Fibroblast of lung (primary cell): ENCODE measurements around the gene MKRN3. TPM values are rescaled to one million over a fixed set of nuclear protein-coding genes. Genes with fewer than 3 reads are reported as not detected.

ENCODE experiments used
- DNase-seq, 2 donors: peaks; one replicate each; pipeline versions ENCODE4 v3.0.0 to v3.0.0-alpha.2; 2010; ENCODE audit warnings: low read depth in 2 of 2
- H2AFZ ChIP-seq: 2 replicates; pipeline ENCODE4 v1.5.1; 2012; ENCODE audit warnings: low read length, control low read depth, inconsistent platforms
- H3K27ac ChIP-seq: 2 replicates; pipeline ENCODE4 v1.5.1; 2011; ENCODE audit warnings: low read length, control low read depth; ENCODE audit not compliant: insufficient read depth
- H3K27me3 ChIP-seq: 2 replicates; pipeline ENCODE4 v1.5.1; 2011; ENCODE audit warnings: mild to moderate bottlenecking, low read length; ENCODE audit not compliant: control insufficient read depth, insufficient read depth
- H3K36me3 ChIP-seq: 2 replicates; pipeline ENCODE4 v1.5.1; 2011; ENCODE audit warnings: low read length; ENCODE audit not compliant: control insufficient read depth, insufficient read depth
- H3K4me1 ChIP-seq: 2 replicates; pipeline ENCODE4 v1.5.1; 2011; ENCODE audit warnings: low read length; ENCODE audit not compliant: control insufficient read depth, insufficient read depth; ENCODE audit errors: extremely low read depth
- H3K4me2 ChIP-seq: 2 replicates; pipeline ENCODE4 v1.5.1; 2011; ENCODE audit warnings: low read length, control low read depth; ENCODE audit not compliant: insufficient read depth; ENCODE audit errors: extremely low read depth
- H3K4me3 ChIP-seq, 4 experiments: fragments of 200-600 bp in 1 of 4; sonication (generic) in 1 of 4; replicated peaks in 1 of 4; 2 replicates each; pipeline ENCODE4 v1.5.1; 2011 to 2016; ENCODE audit warnings: low read length in 4 of 4, low read depth in 3 of 4, mild to moderate bottlenecking in 3 of 4, control low read depth in 2 of 4, inconsistent platforms in 1 of 4, mixed read lengths in 1 of 4; ENCODE audit not compliant: insufficient read depth in 1 of 4; ENCODE audit errors: control extremely low read depth in 1 of 4
- H3K79me2 ChIP-seq: 2 replicates; pipeline ENCODE4 v1.5.1; 2012; ENCODE audit warnings: mild to moderate bottlenecking, low read length, inconsistent platforms; ENCODE audit not compliant: control insufficient read depth, insufficient read depth
- H3K9ac ChIP-seq: 2 replicates; pipeline ENCODE4 v1.5.1; 2011; ENCODE audit warnings: mild to moderate bottlenecking, low read length, control low read depth; ENCODE audit not compliant: insufficient read depth
- H3K9me3 ChIP-seq: 2 replicates; pipeline ENCODE4 v1.5.1; 2012; ENCODE audit warnings: low read depth, low read length; ENCODE audit not compliant: control insufficient read depth, insufficient read depth
- H4K20me1 ChIP-seq: 2 replicates; pipeline ENCODE4 v1.5.1; 2011; ENCODE audit warnings: low read length; ENCODE audit not compliant: control insufficient read depth, insufficient read depth; ENCODE audit errors: extremely low read depth
- EZH2 ChIP-seq: IDR thresholded peaks from 2 replicates; pipeline ENCODE4 v1.5.1; 2012; ENCODE audit warnings: low read length, control low read depth, mild to moderate bottlenecking; ENCODE audit errors: missing control alignments
- polyA plus RNA-seq, 2 donors: library from polyadenylated mRNA; depleted of rRNA in 1 of 2; stranded (reverse) in 1 of 2; unstranded in 1 of 2; fragments of >200 nt; gene quantifications; 2 replicates each; pipeline ENCODE4 v1.2.1, GENCODE V29; 2011 to 2012; ENCODE audit warnings: missing spikeins in 1 of 2
- total RNA-seq: library from RNA; depleted of rRNA; stranded (reverse); fragments of >200 nt; gene quantifications from 2 replicates; pipeline ENCODE4 v1.2.1, GENCODE V29; 2014
- TF ChIP-seq, protein P1 (sequence below), 2 donors: IDR thresholded peaks in 1 of 2; conservative IDR thresholded peaks in 1 of 2; 1 replicate in 1 of 2; 2 replicates in 1 of 2; pipeline ENCODE4 v1.5.1; 2011 to 2012; ENCODE audit warnings: low read length in 2 of 2, control low read depth in 1 of 2, inconsistent platforms in 1 of 2, low read depth in 1 of 2, mild to moderate bottlenecking in 1 of 2

The MKRN3 gene
- total and polyA plus RNA-seq, 2 donors (not counting 1 experiment from before 2014, with no cell fraction given): under 0.01 to 0.14 TPM

DNA sequence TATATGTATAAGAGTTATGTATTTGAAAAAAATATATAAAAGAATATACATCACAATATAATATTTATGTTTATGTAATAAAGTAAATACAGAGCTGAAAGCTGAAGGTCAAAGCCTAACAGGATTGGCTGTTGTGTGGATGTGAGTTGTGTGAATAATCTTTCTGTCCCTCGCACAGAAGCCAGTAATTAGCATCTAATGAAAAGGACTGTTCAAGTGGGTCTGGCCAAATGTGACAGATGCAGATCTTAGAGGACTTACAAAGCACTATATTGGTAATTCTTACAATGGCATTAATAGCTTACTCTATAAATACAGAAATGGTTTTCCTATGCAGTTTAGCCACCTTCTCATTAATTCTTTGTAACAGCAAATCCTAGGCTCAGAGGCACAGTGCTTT lies 2.4 kb downstream of the MKRN3 start:
- H3K9me3 ChIP-seq: no peaks in the 10 kb centered on the region
- TF ChIP-seq, protein P1, sequence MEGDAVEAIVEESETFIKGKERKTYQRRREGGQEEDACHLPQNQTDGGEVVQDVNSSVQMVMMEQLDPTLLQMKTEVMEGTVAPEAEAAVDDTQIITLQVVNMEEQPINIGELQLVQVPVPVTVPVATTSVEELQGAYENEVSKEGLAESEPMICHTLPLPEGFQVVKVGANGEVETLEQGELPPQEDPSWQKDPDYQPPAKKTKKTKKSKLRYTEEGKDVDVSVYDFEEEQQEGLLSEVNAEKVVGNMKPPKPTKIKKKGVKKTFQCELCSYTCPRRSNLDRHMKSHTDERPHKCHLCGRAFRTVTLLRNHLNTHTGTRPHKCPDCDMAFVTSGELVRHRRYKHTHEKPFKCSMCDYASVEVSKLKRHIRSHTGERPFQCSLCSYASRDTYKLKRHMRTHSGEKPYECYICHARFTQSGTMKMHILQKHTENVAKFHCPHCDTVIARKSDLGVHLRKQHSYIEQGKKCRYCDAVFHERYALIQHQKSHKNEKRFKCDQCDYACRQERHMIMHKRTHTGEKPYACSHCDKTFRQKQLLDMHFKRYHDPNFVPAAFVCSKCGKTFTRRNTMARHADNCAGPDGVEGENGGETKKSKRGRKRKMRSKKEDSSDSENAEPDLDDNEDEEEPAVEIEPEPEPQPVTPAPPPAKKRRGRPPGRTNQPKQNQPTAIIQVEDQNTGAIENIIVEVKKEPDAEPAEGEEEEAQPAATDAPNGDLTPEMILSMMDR (conservative IDR thresholded peaks at IDR 0.05 in 1 of 2, IDR thresholded peaks at IDR 0.05 in 1 of 2; ENCODE audit: low read depth in 1 of 2, low read length in 2 of 2): no peak
- no peak for TF ChIP-seq EZH2
- no peaks in the 10 kb centered on the region for H3K27me3 ChIP-seq
- no peak for DNase-seq
- H3K4me3 ChIP-seq: no peak overlapping the region
- H3K27ac ChIP-seq: no peak overlapping the region
- H3K4me2 ChIP-seq: no peak overlapping the region
- no peak overlapping the region for H2AFZ ChIP-seq
- H3K9ac ChIP-seq: no peak overlapping the region
- no peaks in the 10 kb centered on the region for H3K36me3 ChIP-seq
- no peaks in the 10 kb centered on the region for H4K20me1 ChIP-seq
- H3K4me1 ChIP-seq: no peaks in the 10 kb centered on the region
- no peaks in the 10 kb centered on the region for H3K79me2 ChIP-seq

DNA sequence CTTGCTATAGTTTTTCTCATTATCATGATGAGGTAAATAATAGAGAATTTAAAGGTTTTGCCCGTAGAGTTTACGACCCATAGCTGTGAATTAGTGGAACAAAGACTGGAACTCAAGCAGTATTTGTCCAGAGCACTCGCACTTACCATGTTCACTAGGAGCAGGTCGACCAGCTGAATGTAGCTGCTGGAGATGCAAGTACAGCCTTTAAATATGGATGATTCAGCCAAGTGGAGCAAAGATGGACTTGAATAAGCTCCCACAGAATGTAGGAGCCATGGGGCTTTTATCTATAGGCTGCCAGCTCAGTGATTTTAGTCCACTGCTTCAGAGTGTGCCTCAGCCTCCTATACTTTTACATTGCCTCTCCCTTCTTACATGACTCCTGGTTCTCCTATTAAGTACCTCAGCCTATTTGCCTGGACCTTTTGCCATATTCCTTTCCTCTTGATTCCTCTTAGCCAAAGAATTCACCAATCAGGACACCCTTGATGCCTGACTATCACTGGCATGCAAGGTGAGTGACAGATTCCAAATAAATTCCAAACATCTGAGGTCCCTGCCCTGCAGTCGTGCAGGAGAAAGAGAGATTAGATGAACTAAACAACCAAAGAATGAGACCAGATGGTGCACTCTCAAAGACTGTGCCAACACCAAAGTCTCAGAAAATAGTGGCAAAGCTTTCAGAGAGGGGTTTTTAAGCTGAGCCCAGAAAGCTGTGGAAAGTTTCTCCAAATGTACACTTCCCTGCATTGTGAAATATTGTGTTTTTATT lies 3.9 kb downstream of the MKRN3 start:
- no peaks in the 10 kb centered on the region for H4K20me1 ChIP-seq

DNA sequence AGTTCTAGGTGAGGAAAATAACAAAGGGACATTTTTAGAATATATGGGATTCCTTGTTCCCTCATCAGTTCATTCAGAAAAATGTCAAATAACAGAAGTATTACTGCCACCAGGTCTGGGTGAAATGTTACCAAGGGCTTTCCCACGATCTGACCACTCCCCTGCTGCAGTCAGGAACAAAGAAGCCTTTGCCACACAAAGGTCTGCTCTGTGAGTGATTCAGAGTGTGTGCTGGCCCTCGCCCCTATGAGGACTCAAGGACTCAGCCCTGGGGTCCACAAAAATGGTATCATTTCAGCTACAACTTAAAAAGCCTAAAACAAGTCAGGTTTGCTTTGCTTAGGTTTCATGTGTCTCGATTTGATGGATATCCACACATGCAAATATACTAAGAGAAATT lies 5.0 kb downstream of the MKRN3 start:
- no peaks in the 10 kb centered on the region for H3K36me3 ChIP-seq
- no peaks in the 10 kb centered on the region for H3K27me3 ChIP-seq
- TF ChIP-seq, protein P1 (conservative IDR thresholded peaks at IDR 0.05 in 1 of 2, IDR thresholded peaks at IDR 0.05 in 1 of 2; ENCODE audit: low read depth in 1 of 2, low read length in 2 of 2): no peak
- TF ChIP-seq EZH2: no peak
- H4K20me1 ChIP-seq: no peaks in the 10 kb centered on the region
- H3K9ac ChIP-seq: no peak overlapping the region
- H3K27ac ChIP-seq: no peak overlapping the region
- no peaks in the 10 kb centered on the region for H3K4me1 ChIP-seq
- no peak overlapping the region for H3K4me3 ChIP-seq
- no peaks in the 10 kb centered on the region for H3K79me2 ChIP-seq
- peak in 1 of 2 donors; percentile 40 for DNase-seq
- no peak overlapping the region for H2AFZ ChIP-seq
- no peak overlapping the region for H3K4me2 ChIP-seq
- no peaks in the 10 kb centered on the region for H3K9me3 ChIP-seq

More for the DNA sequence above, 3.9 kb downstream of the MKRN3 start:
- Histone ChIP-seq H3K36me3 (no peaks in the 10 kb centered on the region), H3K4me3 (no peak overlapping the region), H3K79me2 (no peaks in the 10 kb centered on the region), H3K4me2 (no peak overlapping the region), H3K9ac (no peak overlapping the region), H2AFZ (no peak overlapping the region), H3K27me3 (no peaks in the 10 kb centered on the region), H3K9me3 (no peaks in the 10 kb centered on the region), H3K4me1 (no peaks in the 10 kb centered on the region), H3K27ac (no peak overlapping the region)
- DNase-seq: peak in 1 of 2 donors; percentile 33
- no peak for TF ChIP-seq EZH2
- TF ChIP-seq, protein P1 (conservative IDR thresholded peaks at IDR 0.05 in 1 of 2, IDR thresholded peaks at IDR 0.05 in 1 of 2; ENCODE audit: low read depth in 1 of 2, low read length in 2 of 2): no peak
